ENCODE measurements around the gene LPCAT2.
"Not testable (repeated sequence)": the region's sequence is repeated elsewhere in the genome, so short reads cannot be mapped to it uniquely, and the experiment has no call there.

LPCAT2 gene

DNA sequence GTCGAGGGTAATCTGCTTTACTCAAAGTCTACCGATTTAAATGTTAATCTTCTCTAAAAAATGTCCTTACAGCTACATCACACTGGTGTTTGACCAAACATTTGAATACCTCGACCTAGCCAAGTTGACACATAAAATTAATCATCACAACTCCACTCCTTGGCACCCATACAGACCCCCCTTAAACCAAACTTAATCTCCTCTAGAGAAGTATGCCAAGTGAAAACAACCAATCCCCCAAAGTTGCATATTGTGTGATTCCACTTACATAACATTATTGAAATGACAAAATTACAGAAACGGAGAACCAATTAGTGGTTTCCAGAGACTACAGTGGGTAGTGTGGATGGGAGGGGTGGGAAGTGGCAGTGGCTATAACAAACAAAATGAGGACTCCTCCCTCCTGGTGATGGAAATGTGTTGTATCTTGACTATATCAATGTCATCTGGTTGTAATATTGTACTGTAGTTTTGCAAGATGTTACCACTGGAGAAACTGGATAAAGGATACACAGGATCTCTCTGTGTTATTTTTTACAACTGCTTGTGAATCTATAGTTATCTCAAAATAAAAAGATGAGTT, 97.0 kb downstream of the LPCAT2 start:
- Histone ChIP-seq H3K4me3 (ENCODE audit: low read depth, low read length) (no peak overlapping the region), H3K36me3 (ENCODE audit: insufficient read depth, low read length) (no peaks in the 10 kb centered on the region), H2AFZ (ENCODE audit: low read length, unreplicated experiment) (no peak overlapping the region), H3K79me2 (ENCODE audit: control insufficient read depth, insufficient read depth, low read length, unreplicated experiment) (no peaks in the 10 kb centered on the region), H3K4me1 (ENCODE audit: control insufficient read depth, insufficient read depth, low read length, unreplicated experiment) (no peaks in the 10 kb centered on the region), H3K27ac (ENCODE audit: low read depth, low read length) (no peak overlapping the region), H3K27me3 (ENCODE audit: insufficient read depth, low read length) (no peaks in the 10 kb centered on the region)

DNA sequence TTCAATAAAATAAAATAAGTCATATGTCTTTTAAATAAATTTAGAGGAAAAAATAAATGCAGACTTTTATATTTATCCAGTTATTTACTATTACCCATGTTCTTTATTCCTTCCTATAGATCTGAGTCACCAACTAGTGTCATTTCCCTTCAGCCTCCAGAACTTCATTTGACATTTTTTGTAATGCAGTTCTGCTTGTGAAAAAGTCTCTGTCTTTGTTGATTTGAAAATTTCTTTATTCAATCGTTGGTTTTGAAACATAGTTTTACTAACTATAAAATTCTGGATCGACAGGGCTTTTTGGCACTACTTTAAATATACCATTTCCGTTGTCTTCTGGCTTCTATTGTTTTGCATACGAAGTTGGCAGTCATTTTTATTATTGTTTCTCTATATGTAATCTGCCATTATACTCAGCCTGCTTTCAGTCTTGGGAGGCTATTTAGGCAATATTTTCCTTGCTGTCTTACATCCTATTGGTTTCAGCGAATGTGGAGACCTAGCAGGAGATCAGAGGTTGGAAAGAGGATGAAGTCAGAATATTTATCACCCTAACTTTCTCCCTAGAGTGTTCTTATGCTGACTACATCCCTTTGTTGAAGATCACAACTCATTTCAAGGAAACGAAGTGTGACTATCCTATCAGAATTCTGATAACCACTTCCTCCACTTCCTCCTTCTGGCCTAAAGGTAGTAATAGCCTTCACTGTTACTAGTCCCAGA, 104.9 kb downstream of the LPCAT2 start:
- no peak overlapping the region for H3K27ac ChIP-seq (ENCODE audit: low read depth, low read length)
- H3K36me3 ChIP-seq (ENCODE audit: insufficient read depth, low read length): no peaks in the 10 kb centered on the region
- H3K4me1 ChIP-seq (ENCODE audit: control insufficient read depth, insufficient read depth, low read length, unreplicated experiment): no peaks in the 10 kb centered on the region
- H3K4me3 ChIP-seq (ENCODE audit: low read depth, low read length): no peak overlapping the region
- peaks cover 31% of the 10 kb centered on the region for H3K27me3 ChIP-seq (ENCODE audit: insufficient read depth, low read length)
- H3K79me2 ChIP-seq (ENCODE audit: control insufficient read depth, insufficient read depth, low read length, unreplicated experiment): no peaks in the 10 kb centered on the region
- H2AFZ ChIP-seq (ENCODE audit: low read length, unreplicated experiment): no peak overlapping the region

DNA sequence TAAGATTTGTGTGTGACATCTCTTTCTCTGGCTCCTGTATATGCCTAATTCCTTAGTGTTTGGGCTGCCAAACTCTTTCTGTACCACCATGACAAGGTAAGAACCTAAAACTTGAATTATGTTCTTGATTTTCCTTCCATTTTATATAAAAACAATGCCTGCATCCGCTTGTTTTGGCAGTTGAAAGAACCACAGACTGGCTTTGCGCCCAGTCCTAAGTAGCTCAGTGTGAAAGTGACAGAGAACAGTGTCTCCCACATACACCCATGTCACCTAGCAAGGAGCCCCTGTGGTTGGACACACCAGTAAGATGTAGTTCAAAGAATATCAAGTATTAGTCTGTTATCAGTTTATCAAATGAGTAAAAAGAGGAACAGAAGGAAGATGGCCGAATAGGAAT, 106.2 kb downstream of the LPCAT2 start:
- no peaks in the 10 kb centered on the region for H3K36me3 ChIP-seq (ENCODE audit: insufficient read depth, low read length)
- H3K27me3 ChIP-seq (ENCODE audit: insufficient read depth, low read length): peaks cover 31% of the 10 kb centered on the region
- no peak overlapping the region for H2AFZ ChIP-seq (ENCODE audit: low read length, unreplicated experiment)
- no peaks in the 10 kb centered on the region for H3K79me2 ChIP-seq (ENCODE audit: control insufficient read depth, insufficient read depth, low read length, unreplicated experiment)
- H3K27ac ChIP-seq (ENCODE audit: low read depth, low read length): no peak overlapping the region
- H3K4me1 ChIP-seq (ENCODE audit: control insufficient read depth, insufficient read depth, low read length, unreplicated experiment): no peaks in the 10 kb centered on the region
- no peak overlapping the region for H3K4me3 ChIP-seq (ENCODE audit: low read depth, low read length)

DNA sequence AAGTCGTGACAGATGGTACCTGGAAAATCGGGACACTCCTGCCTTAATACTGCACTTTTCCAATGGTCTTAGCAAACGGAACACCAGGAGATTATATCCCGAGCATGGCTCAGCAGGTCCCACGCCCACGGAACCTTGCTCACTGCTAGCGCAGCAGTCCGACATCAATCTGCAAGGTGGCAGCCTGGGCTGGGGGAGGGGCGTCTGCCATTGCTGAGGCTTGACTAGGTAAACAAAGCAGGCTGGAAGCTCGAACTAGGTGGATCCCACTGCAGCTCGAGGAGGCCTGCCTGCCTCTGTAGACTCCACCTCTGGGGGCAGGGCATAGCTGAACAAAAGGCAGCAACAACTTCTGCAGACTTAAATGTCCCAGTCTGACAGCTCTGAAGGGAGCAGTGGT, 106.8 kb downstream of the LPCAT2 start:
- H3K36me3 ChIP-seq (ENCODE audit: insufficient read depth, low read length); H3K79me2 ChIP-seq (ENCODE audit: control insufficient read depth, insufficient read depth, low read length, unreplicated experiment); H2AFZ ChIP-seq (ENCODE audit: low read length, unreplicated experiment); H3K4me3 ChIP-seq (ENCODE audit: low read depth, low read length); H3K4me1 ChIP-seq (ENCODE audit: control insufficient read depth, insufficient read depth, low read length, unreplicated experiment); H3K27ac ChIP-seq (ENCODE audit: low read depth, low read length): not testable (repeated sequence)
- H3K27me3 ChIP-seq (ENCODE audit: insufficient read depth, low read length): peaks cover 31% of the 10 kb centered on the region

DNA sequence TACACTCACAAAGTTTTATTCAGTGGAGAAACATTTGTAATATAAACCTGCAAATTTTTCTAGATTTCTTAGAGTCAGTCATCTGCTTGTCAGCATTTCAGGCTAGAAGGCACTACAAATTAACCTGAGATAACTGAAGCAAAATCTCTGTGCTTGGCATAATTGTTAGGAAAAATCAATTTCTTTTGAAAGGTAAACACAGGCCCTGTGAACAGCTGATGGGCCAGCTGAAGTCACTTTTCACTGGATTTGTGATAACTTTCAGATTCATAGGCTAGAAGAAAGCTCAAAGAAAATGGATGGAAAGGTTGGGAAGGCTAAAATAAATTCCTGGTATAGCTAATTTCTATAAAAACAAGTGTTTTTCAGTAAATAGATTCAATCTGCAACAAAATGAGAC, 112.9 kb downstream of the LPCAT2 start:
- no peaks in the 10 kb centered on the region for H3K36me3 ChIP-seq (ENCODE audit: insufficient read depth, low read length)
- no peak overlapping the region for H2AFZ ChIP-seq (ENCODE audit: low read length, unreplicated experiment)
- H3K4me1 ChIP-seq (ENCODE audit: control insufficient read depth, insufficient read depth, low read length, unreplicated experiment): no peaks in the 10 kb centered on the region
- H3K27me3 ChIP-seq (ENCODE audit: insufficient read depth, low read length): peaks cover 10% of the 10 kb centered on the region; the same call in 1 of the 2 replicates
- H3K27ac ChIP-seq (ENCODE audit: low read depth, low read length): no peak overlapping the region
- H3K79me2 ChIP-seq (ENCODE audit: control insufficient read depth, insufficient read depth, low read length, unreplicated experiment): no peaks in the 10 kb centered on the region
- H3K4me3 ChIP-seq (ENCODE audit: low read depth, low read length): no peak overlapping the region

GRCh38 chr16:55622272-55622671, 113.4 kb downstream of the LPCAT2 start:
- no peak overlapping the region for H3K4me3 ChIP-seq (ENCODE audit: low read depth, low read length)
- H3K36me3 ChIP-seq (ENCODE audit: insufficient read depth, low read length): no peaks in the 10 kb centered on the region
- no peaks in the 10 kb centered on the region for H3K79me2 ChIP-seq (ENCODE audit: control insufficient read depth, insufficient read depth, low read length, unreplicated experiment)
- H3K27ac ChIP-seq (ENCODE audit: low read depth, low read length): no peak overlapping the region
- no peaks in the 10 kb centered on the region for H3K4me1 ChIP-seq (ENCODE audit: control insufficient read depth, insufficient read depth, low read length, unreplicated experiment)
- no peak overlapping the region for H2AFZ ChIP-seq (ENCODE audit: low read length, unreplicated experiment)
- peaks cover 10% of the 10 kb centered on the region; the same call in 1 of the 2 replicates for H3K27me3 ChIP-seq (ENCODE audit: insufficient read depth, low read length)

GRCh38 chr16:55622930-55623561, 114.2 kb downstream of the LPCAT2 start:
- H3K27ac ChIP-seq (ENCODE audit: low read depth, low read length): no peak overlapping the region
- peaks cover 10% of the 10 kb centered on the region; the same call in 1 of the 2 replicates for H3K27me3 ChIP-seq (ENCODE audit: insufficient read depth, low read length)
- H3K4me1 ChIP-seq (ENCODE audit: control insufficient read depth, insufficient read depth, low read length, unreplicated experiment): no peaks in the 10 kb centered on the region
- no peak overlapping the region for H3K4me3 ChIP-seq (ENCODE audit: low read depth, low read length)
- no peak overlapping the region for H2AFZ ChIP-seq (ENCODE audit: low read length, unreplicated experiment)
- H3K36me3 ChIP-seq (ENCODE audit: insufficient read depth, low read length): no peaks in the 10 kb centered on the region
- no peaks in the 10 kb centered on the region for H3K79me2 ChIP-seq (ENCODE audit: control insufficient read depth, insufficient read depth, low read length, unreplicated experiment)

GRCh38 chr16:55623640-55624039, 114.8 kb downstream of the LPCAT2 start:
- H3K36me3 ChIP-seq (ENCODE audit: insufficient read depth, low read length): no peaks in the 10 kb centered on the region
- no peak overlapping the region for H2AFZ ChIP-seq (ENCODE audit: low read length, unreplicated experiment)
- H3K79me2 ChIP-seq (ENCODE audit: control insufficient read depth, insufficient read depth, low read length, unreplicated experiment): no peaks in the 10 kb centered on the region
- H3K27me3 ChIP-seq (ENCODE audit: insufficient read depth, low read length): peaks cover 10% of the 10 kb centered on the region; the same call in 1 of the 2 replicates
- H3K27ac ChIP-seq (ENCODE audit: low read depth, low read length): no peak overlapping the region
- H3K4me3 ChIP-seq (ENCODE audit: low read depth, low read length): no peak overlapping the region
- H3K4me1 ChIP-seq (ENCODE audit: control insufficient read depth, insufficient read depth, low read length, unreplicated experiment): no peaks in the 10 kb centered on the region

GRCh38 chr16:55624696-55625095, 115.8 kb downstream of the LPCAT2 start:
- no peak overlapping the region for H2AFZ ChIP-seq (ENCODE audit: low read length, unreplicated experiment)
- H3K27ac ChIP-seq (ENCODE audit: low read depth, low read length): no peak overlapping the region
- no peaks in the 10 kb centered on the region for H3K79me2 ChIP-seq (ENCODE audit: control insufficient read depth, insufficient read depth, low read length, unreplicated experiment)
- no peaks in the 10 kb centered on the region for H3K4me1 ChIP-seq (ENCODE audit: control insufficient read depth, insufficient read depth, low read length, unreplicated experiment)
- H3K36me3 ChIP-seq (ENCODE audit: insufficient read depth, low read length): no peaks in the 10 kb centered on the region
- no peak overlapping the region for H3K4me3 ChIP-seq (ENCODE audit: low read depth, low read length)
- H3K27me3 ChIP-seq (ENCODE audit: insufficient read depth, low read length): peaks cover 10% of the 10 kb centered on the region; the same call in 1 of the 2 replicates

GRCh38 chr16:55625843-55626242, 117.0 kb downstream of the LPCAT2 start:
- Histone ChIP-seq H3K79me2 (ENCODE audit: control insufficient read depth, insufficient read depth, low read length, unreplicated experiment) (no peaks in the 10 kb centered on the region), H3K27me3 (ENCODE audit: insufficient read depth, low read length) (peaks cover 10% of the 10 kb centered on the region; the same call in 1 of the 2 replicates), H3K27ac (ENCODE audit: low read depth, low read length) (no peak overlapping the region), H2AFZ (ENCODE audit: low read length, unreplicated experiment) (no peak overlapping the region), H3K36me3 (ENCODE audit: insufficient read depth, low read length) (no peaks in the 10 kb centered on the region), H3K4me3 (ENCODE audit: low read depth, low read length) (no peak overlapping the region), H3K4me1 (ENCODE audit: control insufficient read depth, insufficient read depth, low read length, unreplicated experiment) (no peaks in the 10 kb centered on the region)

Data from ACC112 (cell line).